Right lobe of liver (tissue), 6 donors: ENCODE results near the gene HELZ2. TPM values are rescaled to one million over a fixed set of nuclear protein-coding genes. Genes with fewer than 3 reads are reported as not detected.

ENCODE experiments used
- ATAC-seq, 4 donors: fragments of 200-7000 bp; cut with Tn5 transposase; one replicate each; pipeline ENCODE4 v1.9.1; 2020; ENCODE audit warnings: mild to moderate bottlenecking in 4 of 4, moderate library complexity in 4 of 4
- DNase-seq, 3 donors: peaks; one replicate each; pipeline ENCODE4 v3.0.0-alpha.2; 2020
- H3K27ac ChIP-seq, 3 donors: fragments of 200-600 bp; one replicate each; pipeline ENCODE4 v1.8.0; 2022
- H3K27me3 ChIP-seq, 2 donors: fragments of 200-600 bp; one replicate each; pipeline ENCODE4 v1.8.0; 2022
- H3K36me3 ChIP-seq, 4 donors: fragments of 200-600 bp; sonication (generic) in 1 of 4; one replicate each; pipeline versions ENCODE4 v1.5.1 to v1.8.0; 2017 to 2022; ENCODE audit warnings: control low read depth in 1 of 4
- H3K4me1 ChIP-seq, 4 donors: fragments of 200-600 bp; sonication (generic) in 1 of 4; one replicate each; pipeline versions ENCODE4 v1.5.1 to v1.8.0; 2017 to 2022; ENCODE audit warnings: control low read depth in 1 of 4
- H3K4me3 ChIP-seq, 3 donors: fragments of 200-600 bp; one replicate each; pipeline ENCODE4 v1.8.0; 2022
- H3K9me3 ChIP-seq, 4 donors: fragments of 200-600 bp; sonication (generic) in 1 of 4; one replicate each; pipeline versions ENCODE4 v1.5.1 to v1.8.0; 2017 to 2022; ENCODE audit warnings: control low read depth in 1 of 4
- POLR2A ChIP-seq: fragments of 450-650 bp; IDR thresholded peaks from one replicate; pipeline ENCODE4 v1.6.1; 2017; ENCODE audit warnings: antibody characterized with exemption, mild to moderate bottlenecking
- WGBS: methylation state at CpG from one replicate; pipeline ENCODE4 v1.1.6; 2018; ENCODE audit warnings: low coverage, low lambda C conversion rate; ENCODE audit not compliant: insufficient coverage; ENCODE audit errors: missing lambda C conversion rate; 5-methylcytosine and 5-hydroxymethylcytosine counted together
- intact Hi-C, 2 donors: fragments of 100-400 bp; cut with DNase I; formaldehyde crosslinking; loops; one replicate each; pipeline versions ENCODE4 v1.11.2 to v1.14.1; 2022
- total RNA-seq, 6 experiments: library from RNA; depleted of rRNA in 2 of 6; stranded (reverse); fragments of >200 nt in 2 of 6; fragmentation: NEBNext Ultra II Directional in 3 of 6; extraction: Animal tissue kit (Norgen Biotek cat#: 25700) in 3 of 6; gene quantifications; one replicate each; pipeline versions ENCODE4 v1.1.0 to v1.2.4, GENCODE V29; 2016 to 2023
- TF ChIP-seq, protein P1 (sequence below), 4 donors: fragments of 200-600 bp in 3 of 4; fragments of 450-650 bp in 1 of 4; IDR thresholded peaks; one replicate each; pipeline versions ENCODE4 v1.5.1 to v1.8.0; 2016 to 2022; ENCODE audit warnings: antibody characterized with exemption in 4 of 4, mild to moderate bottlenecking in 2 of 4
- donor health status: DM: no; HTN: yes; CAD: no.
- donor health status: DM: no; HTN: no; CAD: no.
- donor health status: DM: no; HTN: no; CAD: no.
- donor health status: DM: no; HTN: yes; CAD: no.
- donor health status: DM: no; HTN: yes; CAD: no.

Gene HELZ2
- total RNA-seq, 6 experiments from 2014 or later = 14.8 to 30.3 (median 24.1) TPM

DNA sequence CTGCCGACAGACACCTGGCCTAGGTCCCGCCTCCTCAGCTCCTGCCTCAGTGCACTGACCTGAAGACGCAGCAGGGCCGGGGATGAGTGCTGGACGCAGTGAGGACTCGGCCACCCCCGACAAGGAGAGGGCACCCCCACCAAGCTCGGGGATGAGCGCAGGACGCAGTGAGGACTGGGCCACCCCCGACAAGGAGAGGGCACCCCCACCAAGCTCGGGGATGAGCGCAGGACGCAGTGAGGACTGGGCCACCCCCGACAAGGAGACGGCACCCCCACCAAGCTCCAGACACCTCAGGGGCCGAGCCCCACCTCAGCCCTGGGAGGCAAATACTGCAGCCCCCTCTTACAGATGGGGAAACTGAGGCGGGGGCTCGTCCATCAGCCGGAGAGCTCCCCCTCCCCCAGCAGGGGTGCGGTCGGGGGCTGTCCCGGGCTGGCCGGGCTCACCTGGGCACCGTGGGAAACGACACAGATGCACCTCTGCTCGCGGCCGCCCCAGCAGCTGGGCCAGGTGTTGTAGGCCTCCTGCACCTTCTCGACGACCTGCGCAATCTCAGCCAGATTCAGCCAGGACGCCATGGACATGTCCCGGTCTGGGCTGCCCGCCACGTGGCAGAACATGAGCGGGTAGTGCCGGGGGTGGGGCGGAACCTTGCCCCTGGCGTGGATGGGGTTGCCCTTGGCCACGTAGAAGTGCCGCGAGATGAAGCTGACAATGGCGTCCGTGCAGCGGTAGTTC lies 7.5 kb downstream of the HELZ2 start:
- no peak for DNase-seq
- peak in 1 of 4 donors; percentile 2 for ATAC-seq
- Histone ChIP-seq H3K4me1 (no peaks in the 10 kb centered on the region), H3K36me3 (peaks cover 0 to 23% (median 8%) of the 10 kb centered on the region in 4 donors), H3K9me3 (no peaks in the 10 kb centered on the region), H3K4me3 (no peak overlapping the region), H3K27me3 (no peaks in the 10 kb centered on the region), H3K27ac (no peak overlapping the region)
- intact Hi-C loops = no loop called here
- WGBS = 84% methylated on average over 10 of the region's 46 CpGs
- TF ChIP-seq POLR2A = no peak
- TF ChIP-seq, protein P1, sequence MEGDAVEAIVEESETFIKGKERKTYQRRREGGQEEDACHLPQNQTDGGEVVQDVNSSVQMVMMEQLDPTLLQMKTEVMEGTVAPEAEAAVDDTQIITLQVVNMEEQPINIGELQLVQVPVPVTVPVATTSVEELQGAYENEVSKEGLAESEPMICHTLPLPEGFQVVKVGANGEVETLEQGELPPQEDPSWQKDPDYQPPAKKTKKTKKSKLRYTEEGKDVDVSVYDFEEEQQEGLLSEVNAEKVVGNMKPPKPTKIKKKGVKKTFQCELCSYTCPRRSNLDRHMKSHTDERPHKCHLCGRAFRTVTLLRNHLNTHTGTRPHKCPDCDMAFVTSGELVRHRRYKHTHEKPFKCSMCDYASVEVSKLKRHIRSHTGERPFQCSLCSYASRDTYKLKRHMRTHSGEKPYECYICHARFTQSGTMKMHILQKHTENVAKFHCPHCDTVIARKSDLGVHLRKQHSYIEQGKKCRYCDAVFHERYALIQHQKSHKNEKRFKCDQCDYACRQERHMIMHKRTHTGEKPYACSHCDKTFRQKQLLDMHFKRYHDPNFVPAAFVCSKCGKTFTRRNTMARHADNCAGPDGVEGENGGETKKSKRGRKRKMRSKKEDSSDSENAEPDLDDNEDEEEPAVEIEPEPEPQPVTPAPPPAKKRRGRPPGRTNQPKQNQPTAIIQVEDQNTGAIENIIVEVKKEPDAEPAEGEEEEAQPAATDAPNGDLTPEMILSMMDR (IDR thresholded peaks at IDR 0.05) = no peak

DNA sequence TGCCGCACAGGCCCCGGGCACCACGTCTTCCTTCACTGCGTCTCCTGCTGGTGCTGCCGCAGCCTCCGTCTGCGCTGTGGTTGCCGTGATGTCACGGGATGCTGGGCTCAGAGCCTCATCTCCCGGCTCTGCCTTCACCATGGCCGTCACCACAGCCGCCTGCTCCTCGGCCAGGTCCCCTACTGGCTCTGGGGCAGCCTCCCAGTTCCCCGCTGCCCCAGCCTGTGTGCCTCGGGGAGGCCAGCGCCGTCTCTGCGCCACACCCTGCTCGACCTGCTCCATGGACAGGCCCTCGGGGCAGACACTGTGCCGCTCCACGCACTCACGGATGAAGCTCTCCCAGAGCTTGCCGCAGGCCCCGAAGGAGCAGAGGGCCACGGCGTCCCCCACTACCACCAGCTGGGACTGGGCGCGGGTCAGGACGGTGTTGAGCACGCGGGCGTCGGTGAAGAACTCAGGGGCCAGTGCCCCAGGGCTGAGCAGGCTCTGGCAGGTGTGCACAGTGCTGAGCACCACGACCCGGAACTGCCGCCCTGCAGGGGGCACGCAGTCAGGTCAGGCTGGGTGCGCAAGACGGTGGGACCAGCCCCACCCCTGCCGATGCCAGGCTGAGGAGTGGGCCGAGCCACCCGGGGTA lies 8.2 kb downstream of the HELZ2 start:
- Histone ChIP-seq H3K4me1 (no peaks in the 10 kb centered on the region), H3K36me3 (peaks cover 0 to 30% (median 10%) of the 10 kb centered on the region in 4 donors), H3K27ac (no peak overlapping the region), H3K4me3 (no peak overlapping the region), H3K9me3 (no peaks in the 10 kb centered on the region), H3K27me3 (no peaks in the 10 kb centered on the region)
- ATAC-seq (no peak), DNase-seq (no peak)
- intact Hi-C loops = no loop called here
- TF ChIP-seq POLR2A = no peak
- TF ChIP-seq, protein P1 (IDR thresholded peaks at IDR 0.05) = no peak
- 98% methylated on average over 8 of the region's 43 CpGs for WGBS

DNA sequence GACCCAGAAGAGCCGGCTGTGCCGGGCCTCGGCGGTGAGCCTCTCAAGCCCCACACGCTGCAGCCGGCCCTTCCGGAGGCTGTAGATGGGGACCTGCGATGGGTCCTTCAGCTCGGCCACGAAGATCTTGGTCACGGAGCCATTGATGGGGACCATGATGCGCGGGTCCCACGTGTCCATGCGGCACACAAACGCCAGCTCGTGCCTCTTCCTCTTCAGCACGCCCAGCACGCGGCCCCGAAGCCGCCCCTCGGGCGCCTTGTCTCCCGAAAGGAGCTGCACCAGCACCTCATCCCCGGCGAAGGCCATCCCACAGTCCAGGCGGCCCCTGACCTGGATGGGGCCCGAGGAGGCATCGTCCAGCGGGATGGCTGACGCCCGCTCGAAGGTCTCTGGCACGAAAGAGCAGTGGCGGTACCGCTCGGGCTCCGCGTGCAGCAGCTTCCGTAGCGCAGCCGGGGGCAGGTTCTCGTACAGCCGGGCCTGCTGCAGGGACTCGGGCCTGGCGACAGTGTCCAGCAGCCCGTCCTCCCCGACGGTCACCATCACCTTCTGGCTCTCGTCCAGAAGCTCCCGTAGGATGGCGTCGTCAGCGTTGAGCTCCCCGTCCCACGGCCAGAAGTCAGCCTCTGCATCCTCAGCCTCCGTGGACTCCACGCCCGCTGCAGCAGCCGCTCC lies 8.9 kb downstream of the HELZ2 start:
- H3K9me3 ChIP-seq = no peaks in the 10 kb centered on the region
- 86% methylated on average over 7 of the region's 61 CpGs for WGBS
- H3K27me3 ChIP-seq = no peaks in the 10 kb centered on the region
- no peak overlapping the region for H3K4me3 ChIP-seq
- DNase-seq (no peak), ATAC-seq (no peak)
- peaks cover 0 to 37% (median 14%) of the 10 kb centered on the region in 4 donors for H3K36me3 ChIP-seq
- no peak for TF ChIP-seq POLR2A
- TF ChIP-seq, protein P1 (IDR thresholded peaks at IDR 0.05) = no peak
- H3K27ac ChIP-seq = no peak overlapping the region
- no peaks in the 10 kb centered on the region for H3K4me1 ChIP-seq
- intact Hi-C loops = no loop called here

DNA sequence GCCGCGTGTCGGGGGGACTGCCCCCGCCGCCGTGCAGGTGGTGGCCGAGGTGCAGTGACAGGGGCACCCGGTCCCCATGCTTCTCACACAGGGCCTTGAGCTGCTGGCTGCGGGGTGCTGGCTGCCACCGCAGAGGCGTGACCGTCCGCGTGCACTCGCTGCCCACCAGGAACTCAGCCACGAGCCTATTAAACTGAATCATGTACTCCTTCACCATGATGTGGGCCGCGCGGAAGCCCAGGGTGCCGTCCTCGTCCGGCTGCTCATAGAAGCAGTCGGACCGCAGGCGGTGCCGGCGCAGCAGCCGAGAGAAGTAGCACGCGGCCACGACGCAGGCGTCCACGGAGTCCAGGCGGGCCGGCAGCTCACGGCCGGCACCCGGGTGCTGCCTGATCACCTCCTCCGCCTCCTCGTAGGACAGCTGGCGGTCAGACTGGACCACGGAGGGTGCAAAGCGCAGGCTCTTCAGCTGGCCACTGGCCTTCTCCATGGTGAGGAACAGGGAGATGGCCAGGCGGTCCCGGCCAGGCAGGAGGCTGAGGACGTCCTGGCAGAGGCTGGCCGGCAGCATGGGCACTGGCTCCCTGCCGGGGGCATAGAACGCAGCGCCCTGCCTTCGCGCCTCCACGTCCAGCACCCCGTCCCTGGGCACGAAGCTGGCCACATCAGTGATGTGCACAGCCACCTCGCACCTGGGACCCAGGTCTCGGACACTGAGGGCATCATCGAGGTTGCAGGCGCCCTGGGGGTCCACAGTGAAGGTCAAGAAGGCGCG lies 9.8 kb downstream of the HELZ2 start:
- H3K9me3 ChIP-seq = no peaks in the 10 kb centered on the region
- peaks cover 0 to 40% (median 15%) of the 10 kb centered on the region in 4 donors for H3K36me3 ChIP-seq
- intact Hi-C loops = no loop called here
- no peaks in the 10 kb centered on the region for H3K4me1 ChIP-seq
- 97% methylated on average over 28 of the region's 62 CpGs for WGBS
- ATAC-seq = no peak
- H3K4me3 ChIP-seq = no peak overlapping the region
- H3K27ac ChIP-seq = no peak overlapping the region
- H3K27me3 ChIP-seq = no peaks in the 10 kb centered on the region
- TF ChIP-seq, protein P1 (IDR thresholded peaks at IDR 0.05) = no peak
- TF ChIP-seq POLR2A = no peak
- no peak for DNase-seq
